Endodermal cell (in vitro differentiated cells): ENCODE data around the gene MICU1. TPM values are rescaled to one million over a fixed set of nuclear protein-coding genes. Genes with fewer than 3 reads are reported as not detected.
A peak's percentile ranks its signal among the peaks of the same experiment; 100 is the strongest.

Source experiments
- DNase-seq: peaks from one replicate; pipeline ENCODE4 v3.0.0-alpha.2; 2017
- H3K27ac ChIP-seq: 2 replicates; pipeline ENCODE4 v1.5.1; 2013; ENCODE audit warnings: mild to moderate bottlenecking, low read depth, low read length, moderate library complexity
- H3K27me3 ChIP-seq: 2 replicates; pipeline ENCODE4 v1.6.1; 2013; ENCODE audit warnings: mild to moderate bottlenecking, low read length, moderate library complexity; ENCODE audit not compliant: insufficient read depth, control insufficient read depth, poor library complexity, severe bottlenecking
- H3K36me3 ChIP-seq: 2 replicates; pipeline ENCODE4 v1.7.0; 2013; ENCODE audit warnings: mild to moderate bottlenecking, low read length, moderate library complexity; ENCODE audit not compliant: control insufficient read depth, insufficient read depth
- H3K4me1 ChIP-seq: one replicate; pipeline ENCODE4 v1.7.0; 2013; ENCODE audit warnings: low read length; ENCODE audit not compliant: control insufficient read depth, insufficient read depth
- H3K4me3 ChIP-seq: 2 replicates; pipeline ENCODE4 v1.5.1; 2013; ENCODE audit warnings: mild to moderate bottlenecking, low read length, moderate library complexity
- H3K9ac ChIP-seq: 2 replicates; pipeline ENCODE4 v1.6.1; 2013; ENCODE audit warnings: mild to moderate bottlenecking, low read length, moderate library complexity; ENCODE audit not compliant: poor library complexity, severe bottlenecking; ENCODE audit errors: extremely low read depth
- H3K9me3 ChIP-seq: 2 replicates; pipeline ENCODE4 v1.6.1; 2013; ENCODE audit warnings: mild to moderate bottlenecking, low read length, moderate library complexity; ENCODE audit not compliant: control insufficient read depth
- H3K27ac Mint-ChIP-seq: 2 replicates; pipeline ENCODE4 v1.8.0; 2020; ENCODE audit warnings: mixed read lengths
- H3K27me3 Mint-ChIP-seq: 2 replicates; pipeline ENCODE4 v1.8.0; 2021; ENCODE audit warnings: mild to moderate bottlenecking, mixed read lengths; ENCODE audit not compliant: insufficient read depth
- H3K36me3 Mint-ChIP-seq: 2 replicates; pipeline ENCODE4 v1.8.0; 2020; ENCODE audit warnings: low read depth, mixed read lengths
- H3K4me1 Mint-ChIP-seq: 2 replicates; pipeline ENCODE4 v1.8.0; 2020; ENCODE audit warnings: mixed read lengths
- H3K4me3 Mint-ChIP-seq: 2 replicates; pipeline ENCODE4 v1.8.0; 2020; ENCODE audit warnings: mild to moderate bottlenecking, moderate library complexity, mixed read lengths
- H3K9me3 Mint-ChIP-seq: 2 replicates; pipeline ENCODE4 v1.8.0; 2020; ENCODE audit warnings: mild to moderate bottlenecking, mixed read lengths
- WGBS, 2 experiments: methylation state at CpG; one replicate each; pipeline versions ENCODE4 v1.1.5 to v1.1.7; 2013; ENCODE audit warnings: missing lambda C conversion rate in 2 of 2, mixed read lengths in 1 of 2; ENCODE audit not compliant: insufficient coverage in 1 of 2, insufficient read length in 1 of 2; 5-methylcytosine and 5-hydroxymethylcytosine counted together
- total RNA-seq, 2 donors: library from RNA; stranded (reverse); fragmentation: NEBNext Ultra II Directional in 1 of 2; extraction: Animal tissue kit (Norgen Biotek cat#: 25700) in 1 of 2; gene quantifications; 2 replicates in 1 of 2; 3 replicates in 1 of 2; pipeline ENCODE4 v1.2.1, GENCODE V29; 2021
- TF ChIP-seq, protein P1 (sequence below): fragments of 200-600 bp; sonication (generic); conservative IDR thresholded peaks from 2 replicates; pipeline ENCODE4 v1.5.0; 2021; ENCODE audit warnings: antibody characterized with exemption, mild to moderate bottlenecking

MICU1 gene
- total RNA-seq, 2 donors from 2014 or later, result 41.9 to 54.9 TPM

DNA sequence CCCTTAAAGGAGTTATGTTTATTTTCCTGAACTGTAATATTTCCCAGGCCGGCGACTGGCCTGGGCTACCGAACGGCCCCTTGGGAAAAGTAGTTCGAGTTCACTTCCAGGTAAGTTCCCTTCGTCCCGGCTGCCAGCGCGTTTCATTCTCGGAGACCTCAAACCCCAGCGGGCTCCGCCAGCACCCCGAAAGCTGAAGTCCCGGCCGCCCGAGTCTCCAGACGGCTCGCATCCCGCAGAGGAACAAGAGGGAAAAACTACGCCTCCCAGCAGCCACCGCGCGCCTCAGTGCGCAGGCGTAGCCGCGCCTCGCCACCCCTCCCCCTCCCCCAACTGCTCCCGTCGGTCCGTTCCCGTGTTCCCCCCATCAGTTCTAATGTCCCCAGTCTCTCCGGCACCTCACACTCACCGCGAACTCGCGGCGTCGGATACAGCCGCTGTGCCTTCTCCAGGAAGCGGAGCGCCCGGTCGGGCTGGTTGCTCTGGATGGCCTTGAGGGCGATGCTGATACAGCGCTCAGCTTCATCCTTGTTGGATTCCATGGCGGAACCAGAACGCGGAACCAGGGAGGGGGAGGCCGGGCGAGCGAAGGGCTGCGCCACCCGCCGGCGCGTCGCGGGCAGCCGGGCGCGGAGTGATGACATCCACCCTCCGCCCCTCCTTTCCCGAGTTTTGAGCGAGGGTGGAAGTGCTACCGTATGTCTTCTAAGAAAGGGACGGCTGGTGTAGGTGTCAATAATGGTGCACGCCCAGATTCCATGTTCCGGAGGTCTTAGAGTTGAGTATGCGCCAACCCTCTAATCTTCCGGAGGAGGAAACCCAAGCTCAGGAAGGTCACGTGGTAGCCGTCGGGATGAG is 271.3 kb downstream of the MICU1 start, which contains the start of gene DNAJB12:
DNAJB12 (minus strand) TSS at position 564 of the 858 bp plus-strand sequence; CDS start at position 542, 22 bp downstream.
- 0% methylated on average over 29 to 74 of the region's 74 CpGs for WGBS, 2 experiments
- Histone ChIP-seq H3K4me1 (peaks cover 20% of the 10 kb centered on the region), H3K27me3 (no peaks in the 10 kb centered on the region), H3K4me3 (peak within 1 kb of the TSS; percentile 94), H3K27ac (peak within 1 kb of the TSS; percentile 98), H3K9me3 (no peaks in the 10 kb centered on the region), H3K9ac (peak within 1 kb of the TSS; percentile 97), H3K36me3 (peaks cover 13% of the 10 kb centered on the region)
- Mint-ChIP-seq H3K4me1 (peaks cover 33% of the 10 kb centered on the region), H3K36me3 (peaks cover 16% of the 10 kb centered on the region), H3K27ac (peak within 1 kb of the TSS; percentile 99), H3K9me3 (peaks cover 2% of the 10 kb centered on the region), H3K27me3 (no peaks in the 10 kb centered on the region), H3K4me3 (peak within 1 kb of the TSS; percentile 92)
- DNase-seq, result peak; percentile 96
- TF ChIP-seq, protein P1, sequence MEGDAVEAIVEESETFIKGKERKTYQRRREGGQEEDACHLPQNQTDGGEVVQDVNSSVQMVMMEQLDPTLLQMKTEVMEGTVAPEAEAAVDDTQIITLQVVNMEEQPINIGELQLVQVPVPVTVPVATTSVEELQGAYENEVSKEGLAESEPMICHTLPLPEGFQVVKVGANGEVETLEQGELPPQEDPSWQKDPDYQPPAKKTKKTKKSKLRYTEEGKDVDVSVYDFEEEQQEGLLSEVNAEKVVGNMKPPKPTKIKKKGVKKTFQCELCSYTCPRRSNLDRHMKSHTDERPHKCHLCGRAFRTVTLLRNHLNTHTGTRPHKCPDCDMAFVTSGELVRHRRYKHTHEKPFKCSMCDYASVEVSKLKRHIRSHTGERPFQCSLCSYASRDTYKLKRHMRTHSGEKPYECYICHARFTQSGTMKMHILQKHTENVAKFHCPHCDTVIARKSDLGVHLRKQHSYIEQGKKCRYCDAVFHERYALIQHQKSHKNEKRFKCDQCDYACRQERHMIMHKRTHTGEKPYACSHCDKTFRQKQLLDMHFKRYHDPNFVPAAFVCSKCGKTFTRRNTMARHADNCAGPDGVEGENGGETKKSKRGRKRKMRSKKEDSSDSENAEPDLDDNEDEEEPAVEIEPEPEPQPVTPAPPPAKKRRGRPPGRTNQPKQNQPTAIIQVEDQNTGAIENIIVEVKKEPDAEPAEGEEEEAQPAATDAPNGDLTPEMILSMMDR, result no peak

GRCh38 chr10:72353965-72354355 is 271.9 kb downstream of the MICU1 start:
- Mint-ChIP-seq H3K27ac (peak overlapping the region; percentile 99), H3K36me3 (peaks cover 19% of the 10 kb centered on the region), H3K9me3 (peaks cover 2% of the 10 kb centered on the region), H3K4me3 (peak overlapping the region; percentile 92), H3K4me1 (peaks cover 33% of the 10 kb centered on the region), H3K27me3 (no peaks in the 10 kb centered on the region)
- Histone ChIP-seq H3K36me3 (peaks cover 20% of the 10 kb centered on the region), H3K4me3 (peak overlapping the region; percentile 94), H3K4me1 (peaks cover 20% of the 10 kb centered on the region), H3K27ac (peak overlapping the region; percentile 98), H3K9ac (peak overlapping the region; percentile 97), H3K27me3 (no peaks in the 10 kb centered on the region), H3K9me3 (no peaks in the 10 kb centered on the region)
- 3 to 4% methylated on average over 10 to 23 of the region's 23 CpGs for WGBS, 2 experiments
- DNase-seq, result peak; percentile 76
- TF ChIP-seq, protein P1, result no peak

DNA sequence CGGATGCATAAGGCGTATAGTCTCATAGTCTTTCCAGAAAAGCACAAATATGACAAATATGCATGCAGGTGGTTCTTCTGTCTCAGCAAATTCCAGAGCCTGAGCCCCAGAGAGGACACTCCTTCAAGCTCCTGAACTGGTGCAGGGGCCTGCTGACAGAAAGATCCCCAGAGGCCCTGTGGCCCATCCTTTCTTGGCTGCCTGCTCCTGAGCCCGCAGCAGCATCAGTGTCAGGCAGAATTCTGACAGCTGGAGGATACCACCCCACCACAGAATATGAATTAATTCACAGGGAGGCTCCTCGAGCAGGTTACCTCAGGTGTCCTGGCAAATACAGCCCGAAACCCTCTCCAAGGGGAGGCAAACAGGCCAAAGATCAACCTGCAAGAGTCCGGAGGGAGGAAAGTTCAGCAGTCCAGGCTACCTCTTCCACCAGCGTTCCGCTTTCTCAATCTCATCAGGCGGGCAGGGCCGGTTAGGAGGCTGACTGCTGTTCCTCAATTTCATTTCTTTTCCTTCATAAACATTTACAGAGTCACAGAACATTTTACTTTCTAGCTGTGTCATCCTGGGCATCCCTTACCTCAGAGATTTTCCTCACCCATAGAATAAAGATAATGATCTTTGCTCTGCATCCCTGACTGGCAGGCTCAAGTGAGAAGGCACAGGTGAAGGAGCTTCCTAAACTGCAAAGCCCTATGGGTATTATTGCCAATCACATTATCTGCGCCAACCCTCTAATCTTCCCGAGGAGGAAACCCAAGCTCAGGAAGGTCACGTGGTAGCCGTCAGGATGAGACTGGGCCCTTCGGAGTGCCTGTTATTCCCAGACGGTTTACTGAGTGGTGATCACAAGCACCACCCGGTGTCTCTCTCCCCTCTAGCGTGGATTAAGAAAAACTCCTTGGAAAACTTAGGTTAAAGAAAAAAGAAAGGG is 272.6 kb downstream of the MICU1 start:
- Histone ChIP-seq H3K27ac (no peak overlapping the region), H3K36me3 (peaks cover 21% of the 10 kb centered on the region), H3K4me3 (peak overlapping the region; percentile 94), H3K9ac (peak overlapping the region; percentile 97), H3K27me3 (no peaks in the 10 kb centered on the region), H3K4me1 (peaks cover 20% of the 10 kb centered on the region), H3K9me3 (no peaks in the 10 kb centered on the region)
- TF ChIP-seq, protein P1, result no peak
- Mint-ChIP-seq H3K4me3 (peak overlapping the region; percentile 92), H3K9me3 (peaks cover 2% of the 10 kb centered on the region), H3K27me3 (no peaks in the 10 kb centered on the region), H3K4me1 (peaks cover 33% of the 10 kb centered on the region), H3K27ac (peak overlapping the region; percentile 99), H3K36me3 (peaks cover 19% of the 10 kb centered on the region)
- 54 to 57% methylated on average over 15 to 18 of the region's 18 CpGs for WGBS, 2 experiments
- DNase-seq, result peak; percentile 70
